WTC11 (cell line): ENCODE results near the gene ATP5PF. TPM values are rescaled to one million over a fixed set of nuclear protein-coding genes. Genes with fewer than 3 reads are reported as not detected.

Source experiments
- ATAC-seq: fragments of 200-7000 bp; cut with Tn5 transposase; 2 replicates; pipeline ENCODE4 v1.10.0; 2021; ENCODE audit warnings: mild to moderate bottlenecking, moderate library complexity
- CTCF ChIA-PET: fragments of 300-600 bp; sonication (Branson Sonifier 250); formaldehyde crosslinking; loops from one replicate; lab custom pipeline; 2021; ENCODE audit warnings: antibody characterized with exemption; lab: Charles Lee
- POLR2A ChIA-PET: fragments of 350-600 bp; sonication (Branson Sonifier 250); formaldehyde crosslinking; loops from one replicate; lab custom pipeline; 2021; ENCODE audit warnings: antibody characterized with exemption; lab: Charles Lee
- DNase-seq: peaks from one replicate; pipeline ENCODE4 v3.0.0; 2021; ENCODE audit warnings: low spot score
- H3K27ac Mint-ChIP-seq: 2 replicates; pipeline ENCODE4 v1.8.0; 2021; ENCODE audit warnings: mixed read lengths
- H3K27me3 Mint-ChIP-seq: 2 replicates; pipeline ENCODE4 v1.8.0; 2021; ENCODE audit warnings: low read depth, mild to moderate bottlenecking, moderate library complexity, mixed read lengths
- H3K36me3 Mint-ChIP-seq: 2 replicates; pipeline ENCODE4 v1.8.0; 2021; ENCODE audit warnings: mixed read lengths
- H3K4me1 Mint-ChIP-seq: 2 replicates; pipeline ENCODE4 v1.8.0; 2022; ENCODE audit warnings: mixed read lengths
- H3K4me3 Mint-ChIP-seq: 2 replicates; pipeline ENCODE4 v1.8.0; 2021; ENCODE audit warnings: mild to moderate bottlenecking, moderate library complexity, mixed read lengths
- H3K9me3 Mint-ChIP-seq: 2 replicates; pipeline ENCODE4 v1.8.0; 2021; ENCODE audit warnings: mixed read lengths
- ELF4 ChIP-seq: sonication (generic); formaldehyde crosslinking; IDR thresholded peaks from 2 replicates; pipeline ENCODE4 v1.8.1; 2022; ENCODE audit warnings: low read depth, mild to moderate bottlenecking, moderate library complexity, missing genetic modification reagents
- ESRRA ChIP-seq: sonication (generic); formaldehyde crosslinking; IDR thresholded peaks from 2 replicates; pipeline ENCODE4 v1.8.1; 2022; ENCODE audit warnings: mild to moderate bottlenecking, missing genetic modification reagents, borderline replicate concordance
- JUN ChIP-seq: sonication (generic); formaldehyde crosslinking; IDR thresholded peaks from 2 replicates; pipeline ENCODE4 v1.8.0; 2023; ENCODE audit warnings: mild to moderate bottlenecking, missing genetic modification reagents
- MXD4 ChIP-seq: fragments of 250-450 bp; sonication (Bioruptor Pico); IDR thresholded peaks from 2 replicates; pipeline ENCODE4 v1.8.0; 2021; ENCODE audit warnings: mild to moderate bottlenecking, moderate library complexity, borderline replicate concordance
- SMAD3 ChIP-seq: sonication (generic); formaldehyde crosslinking; IDR thresholded peaks from 2 replicates; pipeline ENCODE4 v1.8.0; 2022; ENCODE audit warnings: missing genetic modification reagents, mild to moderate bottlenecking, borderline replicate concordance
- ZNF232 ChIP-seq: sonication (generic); formaldehyde crosslinking; IDR thresholded peaks from 2 replicates; pipeline ENCODE4 v1.8.0; 2022; ENCODE audit warnings: mild to moderate bottlenecking, missing genetic modification reagents
- total RNA-seq: library from RNA; stranded (reverse); gene quantifications from 3 replicates; pipeline ENCODE4 v1.2.3, GENCODE V29; 2021
- TF ChIP-seq, protein P1 (sequence below): fragments of 200-600 bp; IDR thresholded peaks from 2 replicates; pipeline ENCODE4 v1.8.0; 2022; ENCODE audit warnings: antibody characterized with exemption
- TF ChIP-seq, protein P2 (sequence below): sonication (generic); formaldehyde crosslinking; IDR thresholded peaks from 2 replicates; pipeline ENCODE4 v1.8.0; 2022; ENCODE audit warnings: mild to moderate bottlenecking, missing genetic modification reagents
- TF ChIP-seq, protein P3 (sequence below): fragments of 250-450 bp; sonication (Bioruptor Pico); conservative IDR thresholded peaks from 2 replicates; pipeline ENCODE4 v1.9.0; 2021; ENCODE audit warnings: mild to moderate bottlenecking
- TF ChIP-seq, protein P4 (sequence below): sonication (generic); formaldehyde crosslinking; IDR thresholded peaks from 2 replicates; pipeline ENCODE4 v1.8.1; 2022; ENCODE audit warnings: low read depth, missing genetic modification reagents, borderline replicate concordance
- TF ChIP-seq, protein P5 (sequence below): sonication (generic); formaldehyde crosslinking; conservative IDR thresholded peaks from 2 replicates; pipeline ENCODE4 v1.8.1; 2022; ENCODE audit warnings: mild to moderate bottlenecking, missing genetic modification reagents
- TF ChIP-seq, protein P6 (sequence below): sonication (generic); formaldehyde crosslinking; IDR thresholded peaks from 2 replicates; pipeline ENCODE4 v1.8.1; 2023; ENCODE audit warnings: mild to moderate bottlenecking, missing genetic modification reagents, borderline replicate concordance
- TF ChIP-seq, protein P7 (sequence below): sonication (generic); formaldehyde crosslinking; IDR thresholded peaks from 2 replicates; pipeline ENCODE4 v1.8.1; 2022; ENCODE audit warnings: mild to moderate bottlenecking, missing genetic modification reagents, moderate library complexity, borderline replicate concordance
- TF ChIP-seq, protein P8 (sequence below): sonication (generic); formaldehyde crosslinking; IDR thresholded peaks from 2 replicates; pipeline ENCODE4 v1.8.1; 2023; ENCODE audit warnings: mild to moderate bottlenecking, missing genetic modification reagents, moderate library complexity

Gene ATP5PF
- total RNA-seq, 1 experiment from 2014 or later, result 129 TPM

DNA sequence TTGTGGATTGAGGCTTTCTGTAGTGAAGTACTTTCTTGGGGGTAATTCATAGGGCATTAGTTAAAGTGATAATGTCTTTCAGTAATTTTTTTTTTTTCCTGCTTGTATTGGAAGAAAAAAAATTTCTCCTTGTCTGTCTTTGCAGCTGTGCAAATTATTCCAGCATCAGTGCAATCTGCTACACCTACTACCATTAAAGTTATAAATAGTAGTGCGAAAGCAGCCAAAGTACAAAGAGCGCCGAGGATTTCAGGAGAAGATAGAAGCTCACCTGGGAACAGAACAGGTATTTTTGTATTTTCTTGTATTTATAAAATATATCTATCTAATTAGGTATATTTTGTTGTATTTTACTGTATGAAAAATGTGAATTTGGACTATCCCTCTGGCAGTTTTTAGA, 29.4 kb upstream of the ATP5PF start (continued):
- TF ChIP-seq, protein P1, sequence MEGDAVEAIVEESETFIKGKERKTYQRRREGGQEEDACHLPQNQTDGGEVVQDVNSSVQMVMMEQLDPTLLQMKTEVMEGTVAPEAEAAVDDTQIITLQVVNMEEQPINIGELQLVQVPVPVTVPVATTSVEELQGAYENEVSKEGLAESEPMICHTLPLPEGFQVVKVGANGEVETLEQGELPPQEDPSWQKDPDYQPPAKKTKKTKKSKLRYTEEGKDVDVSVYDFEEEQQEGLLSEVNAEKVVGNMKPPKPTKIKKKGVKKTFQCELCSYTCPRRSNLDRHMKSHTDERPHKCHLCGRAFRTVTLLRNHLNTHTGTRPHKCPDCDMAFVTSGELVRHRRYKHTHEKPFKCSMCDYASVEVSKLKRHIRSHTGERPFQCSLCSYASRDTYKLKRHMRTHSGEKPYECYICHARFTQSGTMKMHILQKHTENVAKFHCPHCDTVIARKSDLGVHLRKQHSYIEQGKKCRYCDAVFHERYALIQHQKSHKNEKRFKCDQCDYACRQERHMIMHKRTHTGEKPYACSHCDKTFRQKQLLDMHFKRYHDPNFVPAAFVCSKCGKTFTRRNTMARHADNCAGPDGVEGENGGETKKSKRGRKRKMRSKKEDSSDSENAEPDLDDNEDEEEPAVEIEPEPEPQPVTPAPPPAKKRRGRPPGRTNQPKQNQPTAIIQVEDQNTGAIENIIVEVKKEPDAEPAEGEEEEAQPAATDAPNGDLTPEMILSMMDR, result no peak
- TF ChIP-seq, protein P2, sequence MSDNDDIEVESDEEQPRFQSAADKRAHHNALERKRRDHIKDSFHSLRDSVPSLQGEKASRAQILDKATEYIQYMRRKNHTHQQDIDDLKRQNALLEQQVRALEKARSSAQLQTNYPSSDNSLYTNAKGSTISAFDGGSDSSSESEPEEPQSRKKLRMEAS (CRISPR knock-in tag), result no peak
- no peak for TF ChIP-seq JUN (CRISPR knock-in tag)
- TF ChIP-seq, protein P3, sequence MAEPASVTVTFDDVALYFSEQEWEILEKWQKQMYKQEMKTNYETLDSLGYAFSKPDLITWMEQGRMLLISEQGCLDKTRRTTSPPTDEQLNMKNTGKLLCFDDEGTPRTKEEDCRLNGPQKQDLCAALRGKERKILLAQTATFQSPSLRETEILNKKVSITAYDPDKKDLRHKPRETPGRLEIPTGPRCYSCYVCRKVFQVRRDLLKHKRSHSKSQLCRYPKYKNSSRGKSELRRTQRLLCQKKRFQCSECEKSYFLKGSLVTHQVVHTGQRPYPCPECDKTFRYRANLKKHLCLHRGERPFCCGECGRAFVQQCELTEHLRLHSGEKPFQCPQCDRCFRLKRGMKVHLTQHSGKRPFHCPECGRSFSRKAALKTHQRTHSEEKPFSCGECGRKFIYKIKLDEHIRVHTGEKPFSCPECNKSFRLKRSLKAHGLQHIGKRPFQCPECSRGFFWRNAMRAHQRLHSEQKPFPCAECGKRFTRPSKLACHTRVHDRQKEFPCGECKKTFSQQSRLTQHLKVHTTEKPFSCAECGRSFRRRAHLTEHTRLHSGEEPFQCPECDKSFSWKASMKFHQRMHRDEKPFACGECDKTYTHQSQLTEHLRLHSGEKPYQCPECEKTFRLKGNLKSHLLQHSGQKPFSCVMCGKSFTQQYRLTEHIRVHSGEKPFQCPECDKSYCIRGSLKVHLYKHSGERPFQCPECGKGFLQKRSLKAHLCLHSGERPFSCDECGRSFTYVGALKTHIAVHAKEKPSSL (CRISPR knock-in tag), result no peak
- no peak for TF ChIP-seq ESRRA
- TF ChIP-seq, protein P4, sequence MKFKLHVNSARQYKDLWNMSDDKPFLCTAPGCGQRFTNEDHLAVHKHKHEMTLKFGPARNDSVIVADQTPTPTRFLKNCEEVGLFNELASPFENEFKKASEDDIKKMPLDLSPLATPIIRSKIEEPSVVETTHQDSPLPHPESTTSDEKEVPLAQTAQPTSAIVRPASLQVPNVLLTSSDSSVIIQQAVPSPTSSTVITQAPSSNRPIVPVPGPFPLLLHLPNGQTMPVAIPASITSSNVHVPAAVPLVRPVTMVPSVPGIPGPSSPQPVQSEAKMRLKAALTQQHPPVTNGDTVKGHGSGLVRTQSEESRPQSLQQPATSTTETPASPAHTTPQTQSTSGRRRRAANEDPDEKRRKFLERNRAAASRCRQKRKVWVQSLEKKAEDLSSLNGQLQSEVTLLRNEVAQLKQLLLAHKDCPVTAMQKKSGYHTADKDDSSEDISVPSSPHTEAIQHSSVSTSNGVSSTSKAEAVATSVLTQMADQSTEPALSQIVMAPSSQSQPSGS (CRISPR knock-in tag), result no peak

DNA sequence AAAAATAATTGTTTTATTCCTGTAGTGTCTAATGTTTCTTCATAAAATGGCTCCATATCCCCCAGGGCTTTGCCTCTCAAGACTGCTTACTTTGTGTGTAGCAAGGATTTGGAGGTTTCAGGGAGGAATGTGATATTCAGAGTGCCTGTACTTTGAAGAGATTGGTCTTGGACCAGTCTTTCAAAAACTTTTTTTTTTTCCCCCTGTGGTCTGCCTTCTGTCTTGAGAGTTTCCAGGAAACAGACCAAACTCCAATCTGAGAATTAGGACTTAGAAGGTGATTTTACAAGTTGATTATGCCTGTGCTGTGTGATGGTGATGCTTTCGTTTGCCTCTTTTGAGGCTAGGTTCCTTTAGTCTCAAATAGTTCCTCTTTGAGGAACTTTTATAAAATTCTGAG, 26.0 kb upstream of the ATP5PF start:
- Mint-ChIP-seq H3K4me3 (no peak overlapping the region), H3K27me3 (no peaks in the 10 kb centered on the region), H3K9me3 (no peaks in the 10 kb centered on the region), H3K4me1 (no peaks in the 10 kb centered on the region), H3K27ac (no peak overlapping the region), H3K36me3 (peaks cover 47% of the 10 kb centered on the region)
- TF ChIP-seq, protein P5, sequence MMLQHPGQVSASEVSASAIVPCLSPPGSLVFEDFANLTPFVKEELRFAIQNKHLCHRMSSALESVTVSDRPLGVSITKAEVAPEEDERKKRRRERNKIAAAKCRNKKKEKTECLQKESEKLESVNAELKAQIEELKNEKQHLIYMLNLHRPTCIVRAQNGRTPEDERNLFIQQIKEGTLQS, result no peak
- TF ChIP-seq, protein P6, sequence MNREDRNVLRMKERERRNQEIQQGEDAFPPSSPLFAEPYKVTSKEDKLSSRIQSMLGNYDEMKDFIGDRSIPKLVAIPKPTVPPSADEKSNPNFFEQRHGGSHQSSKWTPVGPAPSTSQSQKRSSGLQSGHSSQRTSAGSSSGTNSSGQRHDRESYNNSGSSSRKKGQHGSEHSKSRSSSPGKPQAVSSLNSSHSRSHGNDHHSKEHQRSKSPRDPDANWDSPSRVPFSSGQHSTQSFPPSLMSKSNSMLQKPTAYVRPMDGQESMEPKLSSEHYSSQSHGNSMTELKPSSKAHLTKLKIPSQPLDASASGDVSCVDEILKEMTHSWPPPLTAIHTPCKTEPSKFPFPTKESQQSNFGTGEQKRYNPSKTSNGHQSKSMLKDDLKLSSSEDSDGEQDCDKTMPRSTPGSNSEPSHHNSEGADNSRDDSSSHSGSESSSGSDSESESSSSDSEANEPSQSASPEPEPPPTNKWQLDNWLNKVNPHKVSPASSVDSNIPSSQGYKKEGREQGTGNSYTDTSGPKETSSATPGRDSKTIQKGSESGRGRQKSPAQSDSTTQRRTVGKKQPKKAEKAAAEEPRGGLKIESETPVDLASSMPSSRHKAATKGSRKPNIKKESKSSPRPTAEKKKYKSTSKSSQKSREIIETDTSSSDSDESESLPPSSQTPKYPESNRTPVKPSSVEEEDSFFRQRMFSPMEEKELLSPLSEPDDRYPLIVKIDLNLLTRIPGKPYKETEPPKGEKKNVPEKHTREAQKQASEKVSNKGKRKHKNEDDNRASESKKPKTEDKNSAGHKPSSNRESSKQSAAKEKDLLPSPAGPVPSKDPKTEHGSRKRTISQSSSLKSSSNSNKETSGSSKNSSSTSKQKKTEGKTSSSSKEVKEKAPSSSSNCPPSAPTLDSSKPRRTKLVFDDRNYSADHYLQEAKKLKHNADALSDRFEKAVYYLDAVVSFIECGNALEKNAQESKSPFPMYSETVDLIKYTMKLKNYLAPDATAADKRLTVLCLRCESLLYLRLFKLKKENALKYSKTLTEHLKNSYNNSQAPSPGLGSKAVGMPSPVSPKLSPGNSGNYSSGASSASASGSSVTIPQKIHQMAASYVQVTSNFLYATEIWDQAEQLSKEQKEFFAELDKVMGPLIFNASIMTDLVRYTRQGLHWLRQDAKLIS, result no peak
- TF ChIP-seq, protein P7, sequence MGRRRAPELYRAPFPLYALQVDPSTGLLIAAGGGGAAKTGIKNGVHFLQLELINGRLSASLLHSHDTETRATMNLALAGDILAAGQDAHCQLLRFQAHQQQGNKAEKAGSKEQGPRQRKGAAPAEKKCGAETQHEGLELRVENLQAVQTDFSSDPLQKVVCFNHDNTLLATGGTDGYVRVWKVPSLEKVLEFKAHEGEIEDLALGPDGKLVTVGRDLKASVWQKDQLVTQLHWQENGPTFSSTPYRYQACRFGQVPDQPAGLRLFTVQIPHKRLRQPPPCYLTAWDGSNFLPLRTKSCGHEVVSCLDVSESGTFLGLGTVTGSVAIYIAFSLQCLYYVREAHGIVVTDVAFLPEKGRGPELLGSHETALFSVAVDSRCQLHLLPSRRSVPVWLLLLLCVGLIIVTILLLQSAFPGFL, result no peak
- TF ChIP-seq, protein P8, sequence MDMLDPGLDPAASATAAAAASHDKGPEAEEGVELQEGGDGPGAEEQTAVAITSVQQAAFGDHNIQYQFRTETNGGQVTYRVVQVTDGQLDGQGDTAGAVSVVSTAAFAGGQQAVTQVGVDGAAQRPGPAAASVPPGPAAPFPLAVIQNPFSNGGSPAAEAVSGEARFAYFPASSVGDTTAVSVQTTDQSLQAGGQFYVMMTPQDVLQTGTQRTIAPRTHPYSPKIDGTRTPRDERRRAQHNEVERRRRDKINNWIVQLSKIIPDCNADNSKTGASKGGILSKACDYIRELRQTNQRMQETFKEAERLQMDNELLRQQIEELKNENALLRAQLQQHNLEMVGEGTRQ (CRISPR knock-in tag), result no peak
- TF ChIP-seq ZNF232 (CRISPR knock-in tag) (no peak), SMAD3 (no peak), ELF4 (no peak), MXD4 (no peak)
- ATAC-seq (no peak), DNase-seq (no peak)
- ChIA-PET POLR2A (no interaction called here), CTCF (no interaction called here)
